ENCODE results near the gene P4HA3.

P4HA3 gene

GRCh38 chr11:74248469-74248868 is 63.0 kb downstream of the P4HA3 start:
- Histone ChIP-seq H3K4me3 (ENCODE audit: low read depth, low read length) (no peak overlapping the region), H3K27ac (no peak overlapping the region), H3K27me3 (ENCODE audit: insufficient read depth, low read depth, severe bottlenecking) (no peaks in the 10 kb centered on the region), H3K36me3 (peaks cover 23% of the 10 kb centered on the region), H3K9me3 (ENCODE audit: severe bottlenecking) (no peaks in the 10 kb centered on the region)
- no peak for DNase-seq
- TF ChIP-seq, protein P1, sequence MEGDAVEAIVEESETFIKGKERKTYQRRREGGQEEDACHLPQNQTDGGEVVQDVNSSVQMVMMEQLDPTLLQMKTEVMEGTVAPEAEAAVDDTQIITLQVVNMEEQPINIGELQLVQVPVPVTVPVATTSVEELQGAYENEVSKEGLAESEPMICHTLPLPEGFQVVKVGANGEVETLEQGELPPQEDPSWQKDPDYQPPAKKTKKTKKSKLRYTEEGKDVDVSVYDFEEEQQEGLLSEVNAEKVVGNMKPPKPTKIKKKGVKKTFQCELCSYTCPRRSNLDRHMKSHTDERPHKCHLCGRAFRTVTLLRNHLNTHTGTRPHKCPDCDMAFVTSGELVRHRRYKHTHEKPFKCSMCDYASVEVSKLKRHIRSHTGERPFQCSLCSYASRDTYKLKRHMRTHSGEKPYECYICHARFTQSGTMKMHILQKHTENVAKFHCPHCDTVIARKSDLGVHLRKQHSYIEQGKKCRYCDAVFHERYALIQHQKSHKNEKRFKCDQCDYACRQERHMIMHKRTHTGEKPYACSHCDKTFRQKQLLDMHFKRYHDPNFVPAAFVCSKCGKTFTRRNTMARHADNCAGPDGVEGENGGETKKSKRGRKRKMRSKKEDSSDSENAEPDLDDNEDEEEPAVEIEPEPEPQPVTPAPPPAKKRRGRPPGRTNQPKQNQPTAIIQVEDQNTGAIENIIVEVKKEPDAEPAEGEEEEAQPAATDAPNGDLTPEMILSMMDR (IDR thresholded peaks at IDR 0.05; ENCODE audit: low read depth, low read length): no peak

- no peak overlapping the region for H3K27ac ChIP-seq
- no peaks in the 10 kb centered on the region for H3K27me3 ChIP-seq (ENCODE audit: insufficient read depth, low read depth, severe bottlenecking)
- no peak overlapping the region for H3K4me3 ChIP-seq (ENCODE audit: low read depth, low read length)
- H3K9me3 ChIP-seq (ENCODE audit: severe bottlenecking): no peaks in the 10 kb centered on the region
- DNase-seq: no peak
- TF ChIP-seq, protein P1 (IDR thresholded peaks at IDR 0.05; ENCODE audit: low read depth, low read length): no peak
- H3K36me3 ChIP-seq: peaks cover 34% of the 10 kb centered on the region
Measured at GRCh38 chr11:74238243-74238642, 73.2 kb downstream of the P4HA3 start.

- TF ChIP-seq, protein P1 (IDR thresholded peaks at IDR 0.05; ENCODE audit: low read depth, low read length): no peak
- H3K9me3 ChIP-seq (ENCODE audit: severe bottlenecking): no peaks in the 10 kb centered on the region
- H3K27me3 ChIP-seq (ENCODE audit: insufficient read depth, low read depth, severe bottlenecking): no peaks in the 10 kb centered on the region
- H3K27ac ChIP-seq: no peak overlapping the region
- no peak overlapping the region for H3K4me3 ChIP-seq (ENCODE audit: low read depth, low read length)
- peaks cover 35% of the 10 kb centered on the region for H3K36me3 ChIP-seq
- DNase-seq: no peak
Measured at GRCh38 chr11:74237541-74237940, 73.9 kb downstream of the P4HA3 start.

GRCh38 chr11:74235121-74235520 is 76.3 kb downstream of the P4HA3 start:
- no peak for DNase-seq
- H3K36me3 ChIP-seq: peaks cover 42% of the 10 kb centered on the region
- no peaks in the 10 kb centered on the region for H3K9me3 ChIP-seq (ENCODE audit: severe bottlenecking)
- H3K4me3 ChIP-seq (ENCODE audit: low read depth, low read length): no peak overlapping the region
- no peak overlapping the region for H3K27ac ChIP-seq
- TF ChIP-seq, protein P1 (IDR thresholded peaks at IDR 0.05; ENCODE audit: low read depth, low read length): no peak
- no peaks in the 10 kb centered on the region for H3K27me3 ChIP-seq (ENCODE audit: insufficient read depth, low read depth, severe bottlenecking)

GRCh38 chr11:74233683-74234082 is 77.8 kb downstream of the P4HA3 start:
- DNase-seq: no peak
- TF ChIP-seq, protein P1 (IDR thresholded peaks at IDR 0.05; ENCODE audit: low read depth, low read length): no peak
- no peak overlapping the region for H3K4me3 ChIP-seq (ENCODE audit: low read depth, low read length)
- no peaks in the 10 kb centered on the region for H3K27me3 ChIP-seq (ENCODE audit: insufficient read depth, low read depth, severe bottlenecking)
- H3K36me3 ChIP-seq: peaks cover 37% of the 10 kb centered on the region
- no peaks in the 10 kb centered on the region for H3K9me3 ChIP-seq (ENCODE audit: severe bottlenecking)
- H3K27ac ChIP-seq: no peak overlapping the region

DNA sequence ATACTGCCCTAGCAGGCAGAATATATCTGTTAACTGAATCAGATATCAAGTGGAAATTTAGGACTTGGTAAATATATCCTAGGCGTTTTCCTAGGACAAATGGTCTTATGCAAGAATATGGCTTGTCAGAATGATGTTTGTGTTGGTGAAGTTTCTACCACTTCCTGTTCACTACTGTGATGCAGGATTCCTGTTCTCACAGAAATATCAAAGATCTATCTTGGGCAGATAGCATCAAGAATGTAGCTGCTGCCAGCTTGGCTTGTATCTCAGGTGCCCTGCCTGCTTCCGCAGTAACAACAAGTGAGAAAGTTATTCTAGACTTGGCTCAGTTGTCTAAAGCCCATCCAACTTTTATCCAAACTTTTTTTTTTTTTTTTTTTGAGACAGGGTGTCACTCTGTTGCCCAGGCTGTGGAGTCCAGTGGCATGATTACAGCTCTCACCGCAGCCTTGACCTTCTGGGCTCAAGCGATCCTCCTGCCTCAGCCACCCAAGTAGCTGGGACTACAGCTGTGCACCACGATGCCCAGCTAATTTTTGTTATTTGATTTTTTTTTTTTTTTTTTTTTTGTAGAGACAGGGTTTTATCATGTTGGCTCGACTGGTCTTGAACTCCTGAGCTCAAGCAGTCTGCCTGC is 79.0 kb downstream of the P4HA3 start:
- Histone ChIP-seq H3K27me3 (ENCODE audit: insufficient read depth, low read depth, severe bottlenecking) (no peaks in the 10 kb centered on the region), H3K4me3 (ENCODE audit: low read depth, low read length) (no peak overlapping the region), H3K36me3 (peaks cover 33% of the 10 kb centered on the region), H3K9me3 (ENCODE audit: severe bottlenecking) (no peaks in the 10 kb centered on the region), H3K27ac (no peak overlapping the region)
- DNase-seq: no peak
- TF ChIP-seq, protein P1 (IDR thresholded peaks at IDR 0.05; ENCODE audit: low read depth, low read length): no peak
